BE2C (cell line): ENCODE data around the gene ARMC7.

Experiments used
- DNase-seq: peaks from one replicate; pipeline ENCODE4 v3.0.0-alpha.2; 2020
- H3K27me3 ChIP-seq: fragments of 250-450 bp; sonication (Bioruptor Pico); 2 replicates; pipeline ENCODE4 v1.5.1; 2020; ENCODE audit warnings: mild to moderate bottlenecking
- H3K36me3 ChIP-seq: fragments of 250-450 bp; sonication (Bioruptor Pico); 2 replicates; pipeline ENCODE4 v1.5.1; 2020; ENCODE audit warnings: mild to moderate bottlenecking
- H3K4me1 ChIP-seq: fragments of 250-450 bp; sonication (Bioruptor Pico); 2 replicates; pipeline ENCODE4 v1.5.1; 2020
- H3K4me3 ChIP-seq: 2 replicates; pipeline ENCODE4 v1.5.1; 2011; ENCODE audit warnings: low read depth, low read length
- H3K9me3 ChIP-seq: fragments of 250-450 bp; sonication (Bioruptor Pico); 2 replicates; pipeline ENCODE4 v1.5.1; 2020
- CTCF ChIP-seq: IDR thresholded peaks from 2 replicates; pipeline ENCODE4 v1.5.1; 2012; ENCODE audit warnings: mild to moderate bottlenecking, low read depth, low read length

Gene ARMC7

GRCh38 chr17:75064040-75064439, 45.7 kb upstream of the ARMC7 start:
- Histone ChIP-seq H3K4me1 (no peaks in the 10 kb centered on the region), H3K36me3 (peaks cover 33% of the 10 kb centered on the region), H3K9me3 (no peaks in the 10 kb centered on the region), H3K4me3 (no peak overlapping the region), H3K27me3 (no peaks in the 10 kb centered on the region)
- DNase-seq, result no peak
- no peak for TF ChIP-seq CTCF

DNA sequence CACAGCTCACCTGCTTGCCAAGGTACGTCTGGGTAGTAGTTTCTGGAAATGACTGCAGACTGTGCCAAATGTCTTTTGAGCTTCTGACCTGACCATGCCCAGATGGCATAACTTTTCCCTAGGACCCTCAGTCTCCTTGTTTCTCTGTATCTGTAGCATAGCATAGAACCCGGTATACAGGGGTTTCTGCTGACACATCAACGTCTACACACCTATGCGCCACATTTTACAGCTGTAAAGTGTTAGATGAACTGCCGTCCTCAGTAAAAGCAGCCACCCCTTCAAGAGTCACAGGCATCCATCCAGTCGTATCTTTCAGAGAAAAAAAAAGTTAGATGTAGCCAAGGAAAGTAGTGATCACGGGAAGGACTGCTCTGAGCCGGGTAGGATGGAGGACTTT, 45.3 kb upstream of the ARMC7 start:
- Histone ChIP-seq H3K27me3 (no peaks in the 10 kb centered on the region), H3K9me3 (no peaks in the 10 kb centered on the region), H3K36me3 (peaks cover 31% of the 10 kb centered on the region), H3K4me1 (no peaks in the 10 kb centered on the region), H3K4me3 (no peak overlapping the region)
- no peak for TF ChIP-seq CTCF
- DNase-seq, result no peak

- H3K4me1 ChIP-seq, result no peaks in the 10 kb centered on the region
- no peak overlapping the region for H3K4me3 ChIP-seq
- no peaks in the 10 kb centered on the region for H3K27me3 ChIP-seq
- no peak for DNase-seq
- no peaks in the 10 kb centered on the region for H3K9me3 ChIP-seq
- H3K36me3 ChIP-seq, result peaks cover 26% of the 10 kb centered on the region
- no peak for TF ChIP-seq CTCF
Observed at GRCh38 chr17:75064867-75065561, 44.8 kb upstream of the ARMC7 start.

- no peak for DNase-seq
- Histone ChIP-seq H3K4me1 (no peaks in the 10 kb centered on the region), H3K27me3 (no peaks in the 10 kb centered on the region), H3K36me3 (peaks cover 19% of the 10 kb centered on the region), H3K4me3 (no peak overlapping the region), H3K9me3 (no peaks in the 10 kb centered on the region)
- TF ChIP-seq CTCF, result no peak
Observed at GRCh38 chr17:75065562-75066151, 44.1 kb upstream of the ARMC7 start.

DNA sequence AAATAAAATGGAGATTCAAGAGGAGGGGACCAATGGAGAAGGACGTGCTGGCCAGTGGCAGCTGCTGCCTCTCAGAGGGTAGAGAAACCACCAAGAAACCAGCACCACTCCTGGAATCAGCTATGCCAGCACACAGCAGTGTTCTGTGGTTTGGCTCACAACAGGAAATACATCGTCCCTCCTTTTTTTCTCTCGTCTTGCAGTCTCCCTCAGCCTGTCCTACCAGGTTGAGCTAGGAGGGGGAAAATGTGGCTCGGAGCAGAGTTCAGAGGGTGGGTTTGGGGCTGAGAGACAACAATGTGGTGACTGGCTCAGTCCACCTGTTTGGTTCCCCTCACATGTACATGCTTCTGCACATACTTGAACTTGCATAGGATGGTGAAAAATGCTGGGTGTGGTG, 41.9 kb upstream of the ARMC7 start:
- no peaks in the 10 kb centered on the region for H3K4me1 ChIP-seq
- no peak for DNase-seq
- H3K27me3 ChIP-seq, result no peaks in the 10 kb centered on the region
- TF ChIP-seq CTCF, result no peak
- H3K9me3 ChIP-seq, result no peaks in the 10 kb centered on the region
- peaks cover 7% of the 10 kb centered on the region for H3K36me3 ChIP-seq
- H3K4me3 ChIP-seq, result no peak overlapping the region

- no peaks in the 10 kb centered on the region; the same call in 1 of the 2 replicates for H3K36me3 ChIP-seq
- no peak for TF ChIP-seq CTCF
- H3K27me3 ChIP-seq, result no peaks in the 10 kb centered on the region
- no peaks in the 10 kb centered on the region for H3K4me1 ChIP-seq
- DNase-seq, result no peak
- H3K4me3 ChIP-seq, result no peak overlapping the region
- no peaks in the 10 kb centered on the region for H3K9me3 ChIP-seq
Observed at GRCh38 chr17:75068750-75069149, 41.0 kb upstream of the ARMC7 start.
